ENCODE measurements around the gene PKN1. TPM values are rescaled to one million over a fixed set of nuclear protein-coding genes. Genes with fewer than 3 reads are reported as not detected.

PKN1 gene
- total and polyA plus RNA-seq, 10 of the 15 experiments (the other 5 are each of a cell fraction or from before 2014, with no cell fraction given), result 1.0 to 189 (median 52.7) TPM

DNA sequence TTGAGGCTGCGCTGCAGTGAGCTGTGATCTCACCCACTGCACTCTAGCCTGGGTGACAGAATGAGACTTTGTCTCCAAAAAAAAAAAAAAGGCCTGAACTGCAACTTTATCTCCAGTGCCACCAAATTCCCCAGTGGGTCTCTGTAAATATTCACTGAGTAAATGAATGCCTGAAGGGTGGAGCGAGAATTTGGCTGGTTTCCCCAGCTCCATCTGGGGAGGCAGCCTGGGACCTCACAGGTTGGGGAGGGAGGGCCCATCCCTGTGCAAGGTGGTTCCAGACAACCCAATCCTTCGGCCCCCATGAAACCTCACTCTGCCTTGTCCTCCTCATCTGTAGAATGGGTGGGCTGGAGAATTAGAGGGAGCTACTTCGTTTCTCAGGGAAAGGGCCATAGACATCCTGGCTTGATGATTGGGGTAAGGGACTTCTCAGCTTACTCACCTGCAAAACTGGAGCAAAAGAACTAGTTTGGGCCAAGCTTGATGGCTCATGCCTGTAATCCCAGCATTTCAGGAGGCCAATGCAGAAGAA is 4.2 kb upstream of the PKN1 start:
- Histone ChIP-seq H4K20me1 (ENCODE audit: control insufficient read depth, insufficient read depth) (no peaks in the 10 kb centered on the region), H3K9me3 (replicated peaks; ENCODE audit: control insufficient read depth, insufficient read depth, low read length) (no peaks in the 10 kb centered on the region), H3K4me2 (ENCODE audit: control insufficient read depth, insufficient read depth) (no peak overlapping the region), H3K36me3 (ENCODE audit: control insufficient read depth in 2 of 2, insufficient read depth in 2 of 2, low read length in 1 of 2) (no peaks in the 10 kb centered on the region), H3K9ac (ENCODE audit: control insufficient read depth, insufficient read depth, low read length) (no peak overlapping the region), H3K4me1 (ENCODE audit: control insufficient read depth, insufficient read depth, low read length) (peaks cover 13% of the 10 kb centered on the region), H2AFZ (ENCODE audit: control insufficient read depth, low read depth, low read length) (no peak overlapping the region), H3K4me3 (no peak overlapping the region), H3K27ac (ENCODE audit: control insufficient read depth, insufficient read depth) (no peak overlapping the region), H3K79me2 (ENCODE audit: control insufficient read depth, insufficient read depth, low read length) (peaks cover 9% of the 10 kb centered on the region), H3K27me3 (replicated peaks in 1 of 2; ENCODE audit: control insufficient read depth in 2 of 2, insufficient read depth in 2 of 2, low read length in 1 of 2) (no peaks in the 10 kb centered on the region)
- intact Hi-C loops (cut with micrococcal nuclease; ENCODE audit: unreplicated experiment) (no loop called here), in situ Hi-C loops (cut with MboI) (no loop called here)
- no peak for DNase-seq (ENCODE audit: low read depth, low spot score)
- SMC1A ChIA-PET (ENCODE audit: uncharacterized antibody, unreplicated experiment), result interaction anchor here (0.9 to 2.8 kb wide), 2 partner anchors 9 to 52 kb away, joined by 3 to 13 read pairs; no protein-coding TSS in a partner anchor
- RAD21 ChIA-PET (ENCODE audit: unreplicated experiment), result interaction anchor here (1.2 to 1.6 kb wide), 2 partner anchors 9 to 23 kb away, joined by 3 read pairs; partner anchors contain the start of gene DDX39A
- CTCF ChIA-PET, result interaction anchor here (0.6 to 5.4 kb wide), 3 partner anchors 9 to 58 kb away, joined by 3 to 37 read pairs (median 5); partner anchors contain the start of gene DDX39A
- POLR2A ChIA-PET, result interaction anchor here (0.6 to 1.0 kb wide), 5 partner anchors 9 to 695 kb away, joined by 3 to 7 read pairs (median 4); partner anchors contain the start of gene DDX39A
- WGBS (ENCODE audit: insufficient coverage, insufficient replicate concordance, low lambda C conversion rate, missing lambda C conversion rate), result 38% methylated on average over 4 of the region's 4 CpGs
- BruUV-seq (replicated peaks), result no TSS peak
- no peak for FAIRE-seq
- TF ChIP-seq KAT2A (conservative IDR thresholded peaks at IDR 0.05; ENCODE audit: control insufficient read depth, low read depth, low read length) (no peak), CREM (IDR thresholded peaks at IDR 0.05; ENCODE audit: low read depth) (no peak), ETV6 (conservative IDR thresholded peaks at IDR 0.05 in 1 of 2, IDR thresholded peaks at IDR 0.05 in 1 of 2; ENCODE audit: borderline replicate concordance in 1 of 2, low read depth in 1 of 2) (no peak), MTA2 (IDR thresholded peaks at IDR 0.05; ENCODE audit: low read depth) (no peak), RUNX3 (IDR thresholded peaks at IDR 0.05; ENCODE audit: low read length) (no peak), RFX5 (IDR thresholded peaks at IDR 0.05; ENCODE audit: low read depth, low read length) (no peak), ZNF622 (IDR thresholded peaks at IDR 0.05) (no peak), EED (IDR thresholded peaks at IDR 0.05; ENCODE audit: low read depth) (no peak), RCOR1 (conservative IDR thresholded peaks at IDR 0.05; ENCODE audit: low read depth, low read length) (no peak)
- TF ChIP-seq, protein P1, sequence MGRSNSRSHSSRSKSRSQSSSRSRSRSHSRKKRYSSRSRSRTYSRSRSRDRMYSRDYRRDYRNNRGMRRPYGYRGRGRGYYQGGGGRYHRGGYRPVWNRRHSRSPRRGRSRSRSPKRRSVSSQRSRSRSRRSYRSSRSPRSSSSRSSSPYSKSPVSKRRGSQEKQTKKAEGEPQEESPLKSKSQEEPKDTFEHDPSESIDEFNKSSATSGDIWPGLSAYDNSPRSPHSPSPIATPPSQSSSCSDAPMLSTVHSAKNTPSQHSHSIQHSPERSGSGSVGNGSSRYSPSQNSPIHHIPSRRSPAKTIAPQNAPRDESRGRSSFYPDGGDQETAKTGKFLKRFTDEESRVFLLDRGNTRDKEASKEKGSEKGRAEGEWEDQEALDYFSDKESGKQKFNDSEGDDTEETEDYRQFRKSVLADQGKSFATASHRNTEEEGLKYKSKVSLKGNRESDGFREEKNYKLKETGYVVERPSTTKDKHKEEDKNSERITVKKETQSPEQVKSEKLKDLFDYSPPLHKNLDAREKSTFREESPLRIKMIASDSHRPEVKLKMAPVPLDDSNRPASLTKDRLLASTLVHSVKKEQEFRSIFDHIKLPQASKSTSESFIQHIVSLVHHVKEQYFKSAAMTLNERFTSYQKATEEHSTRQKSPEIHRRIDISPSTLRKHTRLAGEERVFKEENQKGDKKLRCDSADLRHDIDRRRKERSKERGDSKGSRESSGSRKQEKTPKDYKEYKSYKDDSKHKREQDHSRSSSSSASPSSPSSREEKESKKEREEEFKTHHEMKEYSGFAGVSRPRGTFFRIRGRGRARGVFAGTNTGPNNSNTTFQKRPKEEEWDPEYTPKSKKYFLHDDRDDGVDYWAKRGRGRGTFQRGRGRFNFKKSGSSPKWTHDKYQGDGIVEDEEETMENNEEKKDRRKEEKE (IDR thresholded peaks at IDR 0.05), result no peak
- no peak for ATAC-seq

Measured in GM12878 (cell line).